ENCODE measurements around the gene MX2. TPM values are rescaled to one million over a fixed set of nuclear protein-coding genes. Genes with fewer than 3 reads are reported as not detected.
"Not testable (repeated sequence)": the region's sequence is repeated elsewhere in the genome, so short reads cannot be mapped to it uniquely, and the experiment has no call there.

MX2 gene
- total and polyA plus RNA-seq, 4 donors = 4.2 to 33.4 (median 9.3) TPM

- DNase-seq = no peak
- Histone ChIP-seq H3K4me1 (ENCODE audit: control insufficient read depth in 5 of 5, insufficient read depth in 5 of 5, low read length in 5 of 5) (peaks cover 0 to 3% (median 0%) of the 10 kb centered on the region in 5 donors), H3K9ac (ENCODE audit: insufficient read depth in 1 of 2, low read length in 2 of 2) (no peak overlapping the region), H3K36me3 (ENCODE audit: control insufficient read depth in 4 of 4, insufficient read depth in 4 of 4, low read length in 4 of 4) (peaks cover 0 to 9% (median 4%) of the 10 kb centered on the region in 4 donors), H3K9me3 (ENCODE audit: control insufficient read depth in 4 of 4, insufficient read depth in 3 of 4, low read length in 3 of 4) (peaks cover 0 to 8% (median 0%) of the 10 kb centered on the region in 4 donors), H3K27me3 (ENCODE audit: control insufficient read depth in 3 of 3, insufficient read depth in 3 of 3, low read length in 2 of 3) (no peaks in the 10 kb centered on the region), H3K4me3 (no peak overlapping the region), H3K27ac (ENCODE audit: low read depth in 1 of 2, low read length in 1 of 2) (no peak overlapping the region)
- 76 to 96% methylated on average over 1 of the region's 1 CpG for WGBS, 2 donors
- no peak for TF ChIP-seq CTCF (IDR thresholded peaks at IDR 0.05; ENCODE audit: control extremely low read depth, extremely low read depth)
- ATAC-seq (ENCODE audit: insufficient read depth, low FRiP score) = no peak
Observed at GRCh38 chr21:41410361-41410760, 48.5 kb downstream of the MX2 start.

GRCh38 chr21:41410767-41411448, 49.1 kb downstream of the MX2 start:
- peaks cover 0 to 9% (median 4%) of the 10 kb centered on the region in 4 donors for H3K36me3 ChIP-seq (ENCODE audit: control insufficient read depth in 4 of 4, insufficient read depth in 4 of 4, low read length in 4 of 4)
- peaks cover 0 to 8% (median 0%) of the 10 kb centered on the region in 4 donors for H3K9me3 ChIP-seq (ENCODE audit: control insufficient read depth in 4 of 4, insufficient read depth in 3 of 4, low read length in 3 of 4)
- H3K4me1 ChIP-seq (ENCODE audit: control insufficient read depth in 5 of 5, insufficient read depth in 5 of 5, low read length in 5 of 5) = peaks cover 0 to 3% (median 0%) of the 10 kb centered on the region in 5 donors
- no peak for DNase-seq
- TF ChIP-seq CTCF (IDR thresholded peaks at IDR 0.05; ENCODE audit: control extremely low read depth, extremely low read depth) = no peak
- no peak overlapping the region for H3K4me3 ChIP-seq
- no peak overlapping the region for H3K9ac ChIP-seq (ENCODE audit: insufficient read depth in 1 of 2, low read length in 2 of 2)
- ATAC-seq (ENCODE audit: insufficient read depth, low FRiP score) = no peak
- H3K27me3 ChIP-seq (ENCODE audit: control insufficient read depth in 3 of 3, insufficient read depth in 3 of 3, low read length in 2 of 3) = no peaks in the 10 kb centered on the region
- no peak overlapping the region for H3K27ac ChIP-seq (ENCODE audit: low read depth in 1 of 2, low read length in 1 of 2)
- 80 to 85% methylated on average over 5 of the region's 5 CpGs for WGBS, 2 donors

- 57 to 75% methylated on average over 5 of the region's 5 CpGs for WGBS, 2 donors
- DNase-seq (no peak), ATAC-seq (ENCODE audit: insufficient read depth, low FRiP score) (peak; percentile 58)
- no peak overlapping the region for H3K9ac ChIP-seq (ENCODE audit: insufficient read depth in 1 of 2, low read length in 2 of 2)
- TF ChIP-seq CTCF (IDR thresholded peaks at IDR 0.05; ENCODE audit: control extremely low read depth, extremely low read depth) = no peak
- no peak overlapping the region for H3K27ac ChIP-seq (ENCODE audit: low read depth in 1 of 2, low read length in 1 of 2)
- no peak overlapping the region for H3K4me3 ChIP-seq
- no peaks in the 10 kb centered on the region for H3K27me3 ChIP-seq (ENCODE audit: control insufficient read depth in 3 of 3, insufficient read depth in 3 of 3, low read length in 2 of 3)
- H3K9me3 ChIP-seq (ENCODE audit: control insufficient read depth in 4 of 4, insufficient read depth in 3 of 4, low read length in 3 of 4) = peaks cover 0 to 8% (median 0%) of the 10 kb centered on the region in 4 donors
- peaks cover 0 to 3% (median 0%) of the 10 kb centered on the region in 5 donors for H3K4me1 ChIP-seq (ENCODE audit: control insufficient read depth in 5 of 5, insufficient read depth in 5 of 5, low read length in 5 of 5)
- H3K36me3 ChIP-seq (ENCODE audit: control insufficient read depth in 4 of 4, insufficient read depth in 4 of 4, low read length in 4 of 4) = peaks cover 0 to 9% (median 4%) of the 10 kb centered on the region in 4 donors
Observed at GRCh38 chr21:41411449-41412089, 49.7 kb downstream of the MX2 start.

- not testable (repeated sequence) for H3K9ac ChIP-seq (ENCODE audit: insufficient read depth in 1 of 2, low read length in 2 of 2); H3K36me3 ChIP-seq (ENCODE audit: control insufficient read depth in 4 of 4, insufficient read depth in 4 of 4, low read length in 4 of 4); DNase-seq; H3K4me1 ChIP-seq (ENCODE audit: control insufficient read depth in 5 of 5, insufficient read depth in 5 of 5, low read length in 5 of 5); ATAC-seq (ENCODE audit: insufficient read depth, low FRiP score); H3K9me3 ChIP-seq (ENCODE audit: control insufficient read depth in 4 of 4, insufficient read depth in 3 of 4, low read length in 3 of 4); H3K27ac ChIP-seq (ENCODE audit: low read depth in 1 of 2, low read length in 1 of 2); H3K4me3 ChIP-seq; H3K27me3 ChIP-seq (ENCODE audit: control insufficient read depth in 3 of 3, insufficient read depth in 3 of 3, low read length in 2 of 3)
- WGBS, 2 donors = 89 to 94% methylated on average over 2 of the region's 2 CpGs
Observed at GRCh38 chr21:41417505-41417904, 55.7 kb downstream of the MX2 start.

All from lung (tissue), 12 donors.